ENCODE data around the gene TNFRSF1A. TPM values are rescaled to one million over a fixed set of nuclear protein-coding genes. Genes with fewer than 3 reads are reported as not detected.

TNFRSF1A gene
- total and polyA plus RNA-seq, 2 of the 13 experiments (the other 11 are each of a cell fraction or from before 2014, with no cell fraction given), result 41.5 to 61.2 TPM

GRCh38 chr12:6295094-6295811 lies 46.6 kb downstream of the TNFRSF1A start (continued):
- TF ChIP-seq ZNF710 (CRISPR knock-in tag; IDR thresholded peaks at IDR 0.05; ENCODE audit: borderline replicate concordance) (no peak), PATZ1 (CRISPR knock-in tag; IDR thresholded peaks at IDR 0.05) (peak; percentile 80), ELK4 (CRISPR knock-in tag; IDR thresholded peaks at IDR 0.05; ENCODE audit: borderline replicate concordance) (no peak), NFE2L2 (IDR thresholded peaks at IDR 0.05; ENCODE audit: low read length) (peak; percentile 42; the same call in 1 of the 2 replicates), ZNF318 (CRISPR knock-in tag; IDR thresholded peaks at IDR 0.05) (no peak), ZNF644 (CRISPR knock-in tag; IDR thresholded peaks at IDR 0.05; ENCODE audit: low read depth) (no peak), MLX (CRISPR knock-in tag; IDR thresholded peaks at IDR 0.05) (no peak), SKI (IDR thresholded peaks at IDR 0.05; ENCODE audit: partially characterized antibody) (peak; percentile 83), ARHGAP35 (CRISPR knock-in tag; IDR thresholded peaks at IDR 0.05; ENCODE audit: borderline replicate concordance) (no peak), FOXA3 (CRISPR knock-in tag; IDR thresholded peaks at IDR 0.05) (peak; percentile 59), MBNL3 (CRISPR knock-in tag; conservative IDR thresholded peaks at IDR 0.05) (no peak), ZFP41 (CRISPR knock-in tag; IDR thresholded peaks at IDR 0.05; ENCODE audit: borderline replicate concordance) (no peak), RARA (CRISPR knock-in tag; IDR thresholded peaks at IDR 0.05) (peak; percentile 71)
